Ammon's horn (tissue), 1 donor: ENCODE data around the gene RPS15A.
"Not testable (repeated sequence)": the region's sequence is repeated elsewhere in the genome, so short reads cannot be mapped to it uniquely, and the experiment has no call there.

Source experiments
- DNase-seq: peaks from one replicate; pipeline ENCODE4 v3.0.0-alpha.2; 2016; ENCODE audit warnings: low spot score

Gene RPS15A

DNA sequence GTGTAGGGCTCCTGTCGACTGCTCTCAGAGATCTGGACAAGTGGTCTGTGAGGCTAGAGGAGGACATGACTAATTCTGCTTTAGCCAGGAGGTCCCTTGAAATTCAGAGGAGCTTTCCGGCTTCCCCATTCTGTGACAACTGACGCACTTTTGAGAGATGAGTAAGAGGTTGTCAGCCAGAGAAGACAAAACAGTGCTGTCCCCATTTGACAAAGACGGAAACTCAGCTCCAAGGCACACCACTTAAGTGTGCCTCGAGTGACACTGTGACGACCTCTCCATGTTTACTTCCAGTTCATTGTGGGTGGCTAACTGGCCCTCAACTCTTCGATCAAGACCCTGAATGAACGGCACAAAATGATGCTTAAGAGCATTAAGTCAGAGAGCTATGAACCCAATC is 47.3 kb downstream of the RPS15A start:
- not testable (repeated sequence) for DNase-seq

DNA sequence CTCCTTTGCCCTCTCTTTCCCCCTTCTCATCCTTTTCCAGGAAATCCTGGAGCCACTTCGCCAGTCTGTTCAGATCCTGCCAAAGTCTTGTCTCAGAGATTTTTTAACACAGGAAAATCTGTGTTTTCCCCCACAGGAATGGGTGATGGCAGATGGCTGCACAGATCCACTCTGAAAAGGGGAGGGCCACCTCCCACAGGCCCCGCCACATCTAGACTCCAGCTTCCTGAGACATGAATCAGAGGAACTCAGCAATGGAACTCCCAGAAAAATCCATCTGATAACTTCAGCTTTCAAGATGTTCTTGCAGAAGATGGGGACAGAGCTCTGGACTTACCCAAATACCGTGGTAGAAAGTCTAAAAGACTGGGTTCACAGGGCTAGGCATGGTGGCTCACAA is 50.1 kb downstream of the RPS15A start:
- DNase-seq: not testable (repeated sequence)

DNA sequence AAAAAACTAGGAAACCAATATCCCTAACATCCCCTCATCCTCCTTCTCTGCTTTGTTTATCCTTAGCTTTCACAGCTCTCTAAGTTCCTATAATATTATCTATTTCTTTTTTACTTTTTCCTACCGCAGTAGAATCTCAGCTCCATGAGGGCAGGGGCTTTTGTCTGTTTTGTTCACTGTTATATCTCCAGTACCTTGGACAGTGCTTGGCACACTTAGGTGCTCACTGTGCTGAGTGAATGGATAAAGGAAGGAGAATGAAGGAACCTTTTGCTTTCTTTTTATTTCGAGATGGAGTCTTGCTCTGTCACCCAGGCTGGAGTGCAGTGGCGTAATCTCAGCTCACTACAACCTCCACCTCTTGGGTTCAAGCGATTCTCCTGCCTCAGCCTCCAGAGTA is 51.4 kb downstream of the RPS15A start:
- DNase-seq: not testable (repeated sequence)

DNA sequence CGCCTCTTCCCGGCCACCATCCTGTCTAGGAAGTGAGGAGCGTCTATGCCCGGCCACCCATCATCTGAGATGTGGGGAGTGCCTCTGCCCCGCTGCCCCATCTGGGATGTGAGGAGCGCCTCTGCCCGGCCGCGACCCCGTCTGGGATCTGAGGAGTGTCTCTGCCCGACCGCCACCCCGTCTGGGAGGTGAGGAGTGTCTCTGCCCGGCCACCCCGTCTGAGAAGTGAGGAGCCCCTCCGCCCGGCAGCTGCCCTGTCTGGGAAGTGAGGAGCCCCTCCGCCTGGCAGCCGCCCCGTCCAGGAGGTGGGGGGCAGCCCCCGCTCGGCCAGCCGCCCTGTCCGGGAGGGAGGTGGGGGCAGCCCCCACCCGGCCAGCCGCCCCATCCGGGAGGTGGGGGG is 55.9 kb downstream of the RPS15A start:
- DNase-seq: not testable (repeated sequence)
